GM12878 (cell line): ENCODE data around the gene PDE12. TPM values are rescaled to one million over a fixed set of nuclear protein-coding genes. Genes with fewer than 3 reads are reported as not detected.

Source experiments
- ATAC-seq: fragments of 200-7000 bp; cut with Tn5 transposase; 3 replicates; pipeline ENCODE4 v1.9.1; 2020; ENCODE audit warnings: mild to moderate bottlenecking, moderate library complexity
- BruUV-seq: library from RNA; stranded (reverse); fragments of 400-500 nt; replicated peaks from 2 replicates; lab custom pipeline; 2021; lab: Mats Ljungman, UMichigan
- CTCF ChIA-PET: fragments of 300-600 bp; sonication (Branson Sonifier 250); formaldehyde crosslinking; extraction: SDS; loops from one replicate; lab custom pipeline; 2021; ENCODE audit warnings: inconsistent platforms; lab: Yijun Ruan, JAX
- POLR2A ChIA-PET: fragments of 350-600 bp; formaldehyde crosslinking; extraction: SDS; loops from one replicate; lab custom pipeline; 2021; ENCODE audit warnings: inconsistent platforms; lab: Charles Lee
- RAD21 ChIA-PET: fragments of 300-600 bp; sonication (Branson Sonifier 250); formaldehyde crosslinking; loops from one replicate; lab custom pipeline; 2023; ENCODE audit warnings: antibody characterized with exemption; ENCODE audit not compliant: unreplicated experiment; lab: Charles Lee
- SMC1A ChIA-PET: fragments of 300-600 bp; sonication (Branson Sonifier 250); formaldehyde crosslinking; loops from one replicate; lab custom pipeline; 2023; ENCODE audit not compliant: unreplicated experiment, uncharacterized antibody; lab: Charles Lee
- DNase-seq: peaks from one replicate; pipeline ENCODE4 v3.0.0-alpha.2; 2011; ENCODE audit warnings: low read depth, low spot score
- FAIRE-seq: peaks from 3 replicates; lab custom pipeline; 2011; peaks lifted over from hg19 to GRCh38; lab: Jason Lieb, UNC
- H2AFZ ChIP-seq: 2 replicates; pipeline ENCODE4 v1.6.0; 2011; ENCODE audit warnings: low read depth, low read length, control low read depth; ENCODE audit not compliant: control insufficient read depth
- H3K27ac ChIP-seq: 2 replicates; pipeline ENCODE4 v1.5.1; 2011; ENCODE audit warnings: control low read depth; ENCODE audit not compliant: control insufficient read depth, insufficient read depth
- H3K27me3 ChIP-seq, 2 experiments: replicated peaks in 1 of 2; 2 replicates each; pipeline versions ENCODE4 v1.6.0 to v1.6.1; 2011; ENCODE audit warnings: low read length in 1 of 2; ENCODE audit not compliant: control insufficient read depth in 2 of 2, insufficient read depth in 2 of 2
- H3K36me3 ChIP-seq, 2 experiments: 2 replicates each; pipeline ENCODE4 v1.5.1; 2011; ENCODE audit warnings: low read length in 1 of 2; ENCODE audit not compliant: control insufficient read depth in 2 of 2, insufficient read depth in 2 of 2
- H3K4me1 ChIP-seq: 2 replicates; pipeline ENCODE4 v1.6.1; 2011; ENCODE audit warnings: mild to moderate bottlenecking, low read length, moderate library complexity, mixed read lengths; ENCODE audit not compliant: control insufficient read depth, insufficient read depth
- H3K4me2 ChIP-seq: 2 replicates; pipeline ENCODE4 v1.6.0; 2011; ENCODE audit warnings: control low read depth; ENCODE audit not compliant: control insufficient read depth, insufficient read depth
- H3K4me3 ChIP-seq: fragments of 200-600 bp; sonication (generic); 2 replicates; pipeline ENCODE4 v1.5.1; 2016
- H3K79me2 ChIP-seq: 2 replicates; pipeline ENCODE4 v1.6.0; 2011; ENCODE audit warnings: low read length; ENCODE audit not compliant: control insufficient read depth, insufficient read depth
- H3K9ac ChIP-seq: 2 replicates; pipeline ENCODE4 v1.8.0; 2011; ENCODE audit warnings: low read length, control low read depth, mixed read lengths; ENCODE audit not compliant: control insufficient read depth, insufficient read depth
- H3K9me3 ChIP-seq: replicated peaks from 3 replicates; pipeline ENCODE4 v1.5.1; 2011; ENCODE audit warnings: mild to moderate bottlenecking, low read length; ENCODE audit not compliant: control insufficient read depth, insufficient read depth
- H4K20me1 ChIP-seq: 2 replicates; pipeline ENCODE4 v1.6.0; 2011; ENCODE audit not compliant: control insufficient read depth, insufficient read depth
- ASH2L ChIP-seq: fragments of 300-600, 200-600 bp; sonication (generic); IDR thresholded peaks from 2 replicates; pipeline ENCODE4 v1.6.1; 2017; ENCODE audit warnings: low read depth, mild to moderate bottlenecking, borderline replicate concordance
- CHD4 ChIP-seq: fragments of 200-600 bp; sonication (generic); IDR thresholded peaks from 2 replicates; pipeline ENCODE4 v1.6.1; 2016; ENCODE audit warnings: mild to moderate bottlenecking
- E2F4 ChIP-seq: IDR thresholded peaks from 2 replicates; pipeline ENCODE4 v1.6.1; 2012; ENCODE audit warnings: low read depth, low read length, improper control_type of control experiment
- EGR1 ChIP-seq, 2 experiments: IDR thresholded peaks; 1 replicate in 1 of 2; 2 replicates in 1 of 2; pipeline ENCODE4 v1.6.1; 2011 to 2012; ENCODE audit warnings: low read depth in 2 of 2, low read length in 2 of 2, borderline replicate concordance in 1 of 2, mild to moderate bottlenecking in 1 of 2, moderate library complexity in 1 of 2
- FOXM1 ChIP-seq: IDR thresholded peaks from 2 replicates; pipeline ENCODE4 v1.6.1; 2012; ENCODE audit warnings: low read depth, mild to moderate bottlenecking, inconsistent platforms, low read length, moderate library complexity
- IKZF2 ChIP-seq, 2 experiments: fragments of 450-650 bp; IDR thresholded peaks; 2 replicates each; pipeline ENCODE4 v1.6.1; 2017; ENCODE audit warnings: mild to moderate bottlenecking in 2 of 2, moderate library complexity in 2 of 2
- IRF5 ChIP-seq: fragments of 450-650 bp; IDR thresholded peaks from 2 replicates; pipeline ENCODE4 v1.6.1; 2017; ENCODE audit warnings: borderline replicate concordance
- MXI1 ChIP-seq: fragments of 150-350 bp; IDR thresholded peaks from 2 replicates; pipeline ENCODE4 v1.6.1; 2011; ENCODE audit warnings: low read depth, mild to moderate bottlenecking, inconsistent platforms, low read length, improper control_type of control experiment
- MYC ChIP-seq: IDR thresholded peaks from 2 replicates; pipeline ENCODE4 v1.6.1; 2011; ENCODE audit warnings: mild to moderate bottlenecking, low read length, moderate library complexity, inconsistent platforms; ENCODE audit not compliant: insufficient read depth, insufficient replicate concordance, insufficient read length, severe bottlenecking
- NRF1 ChIP-seq: conservative IDR thresholded peaks from 2 replicates; pipeline ENCODE4 v1.6.1; 2011; ENCODE audit warnings: mild to moderate bottlenecking, low read depth, low read length, improper control_type of control experiment
- PML ChIP-seq: IDR thresholded peaks from 2 replicates; pipeline ENCODE4 v1.6.1; 2012; ENCODE audit warnings: low read length, inconsistent platforms
- RELA ChIP-seq: fragments of 450-650 bp; IDR thresholded peaks from 2 replicates; pipeline ENCODE4 v1.8.0; 2014; ENCODE audit warnings: borderline replicate concordance; ENCODE audit not compliant: partially characterized antibody
- RFX5 ChIP-seq: IDR thresholded peaks from 2 replicates; pipeline ENCODE4 v1.6.1; 2011; ENCODE audit warnings: low read depth, low read length, improper control_type of control experiment
- SKIL ChIP-seq: fragments of 450-650 bp; IDR thresholded peaks from 2 replicates; pipeline ENCODE4 v1.6.1; 2017; ENCODE audit warnings: mild to moderate bottlenecking, low read depth, inconsistent platforms; ENCODE audit not compliant: poor library complexity, severe bottlenecking
- SRF ChIP-seq, 2 experiments: IDR thresholded peaks; 2 replicates each; pipeline ENCODE4 v1.6.1; 2011; ENCODE audit warnings: low read depth in 2 of 2, low read length in 2 of 2, mild to moderate bottlenecking in 1 of 2, moderate library complexity in 1 of 2
- SUZ12 ChIP-seq: fragments of 200-600 bp; sonication (generic); IDR thresholded peaks from one replicate; pipeline ENCODE4 v1.6.1; 2018; ENCODE audit warnings: antibody characterized with exemption, mild to moderate bottlenecking; ENCODE audit not compliant: unreplicated experiment
- USF2 ChIP-seq: IDR thresholded peaks from 2 replicates; pipeline ENCODE4 v1.6.1; 2011; ENCODE audit warnings: low read depth, low read length, improper control_type of control experiment, borderline replicate concordance
- ZBED1 ChIP-seq: IDR thresholded peaks from 2 replicates; pipeline ENCODE4 v1.6.1; 2016; ENCODE audit warnings: borderline replicate concordance
- WGBS: methylation state at CpG from one replicate; pipeline ENCODE4 v1.1.6; 2016; ENCODE audit warnings: low lambda C conversion rate; ENCODE audit not compliant: insufficient replicate concordance, insufficient coverage; ENCODE audit errors: missing lambda C conversion rate; 5-methylcytosine and 5-hydroxymethylcytosine counted together
- in situ Hi-C: fragments of 300-500 bp; cut with MboI; formaldehyde crosslinking; loops from 9 replicates; pipeline ENCODE4 v1.14.3; 2018; ENCODE audit warnings: mixed read lengths
- intact Hi-C: fragments of 100-400 bp; cut with micrococcal nuclease; formaldehyde crosslinking; loops from one replicate; pipeline ENCODE4 v1.14.2; 2022; ENCODE audit not compliant: unreplicated experiment
- polyA plus RNA-seq, 11 experiments: library from polyadenylated mRNA; depleted of rRNA in 4 of 11; unstranded in 6 of 11; stranded (reverse) in 5 of 11; fragments of >200 nt; fragmentation: Nextera tagmentation in 4 of 11; fragmentation: Illumina TruSeq in 1 of 11; extraction: Ambion mirVana in 4 of 11; extraction: Trizol in 1 of 11; gene quantifications; 1 replicate in 1 of 11; 2 replicates in 10 of 11; pipeline versions ENCODE4 v1.2.1 to v1.2.3, GENCODE V29; 2011 to 2016; ENCODE audit warnings: inconsistent platforms in 2 of 11, missing spikeins in 2 of 11, low read depth in 1 of 11
- total RNA-seq, 4 experiments: library from RNA; depleted of rRNA in 3 of 4; stranded (reverse); fragments of >200 nt in 3 of 4; fragmentation: Illumina TruSeq in 1 of 4; extraction: Trizol in 1 of 4; gene quantifications; 2 replicates each; pipeline versions ENCODE4 v1.2.1 to v1.2.3, GENCODE V29; 2013 to 2021

Gene PDE12
- total and polyA plus RNA-seq, 10 of the 15 experiments (the other 5 are each of a cell fraction or from before 2014, with no cell fraction given), result 3.0 to 26.1 (median 17.4) TPM

- TF ChIP-seq SKIL, result no peak
- TF ChIP-seq USF2, result no peak
- no peak for TF ChIP-seq RELA
- no peak for TF ChIP-seq MXI1
- no peak for TF ChIP-seq ZBED1
- no peak for TF ChIP-seq EGR1 (IDR thresholded peaks at IDR 0.05; ENCODE audit: borderline replicate concordance in 1 of 2, low read depth in 2 of 2, low read length in 2 of 2)
Measured at GRCh38 chr3:57545636-57546268, 10.3 kb upstream of the PDE12 start (continued).

GRCh38 chr3:57546616-57547015, 9.5 kb upstream of the PDE12 start:
- ATAC-seq (no peak), FAIRE-seq (no peak), DNase-seq (no peak)
- in situ Hi-C loops, result no loop called here
- Histone ChIP-seq H3K9me3 (no peaks in the 10 kb centered on the region), H3K27me3 (no peaks in the 10 kb centered on the region), H3K4me3 (no peak overlapping the region), H4K20me1 (no peaks in the 10 kb centered on the region), H3K27ac (no peak overlapping the region), H3K79me2 (no peaks in the 10 kb centered on the region), H2AFZ (no peak overlapping the region), H3K36me3 (no peaks in the 10 kb centered on the region), H3K4me1 (peaks cover 5% of the 10 kb centered on the region), H3K9ac (no peak overlapping the region), H3K4me2 (no peak overlapping the region)
- TF ChIP-seq SRF (IDR thresholded peaks at IDR 0.05; ENCODE audit: low read depth in 2 of 2, low read length in 2 of 2) (no peak), MYC (no peak), CHD4 (no peak), ASH2L (no peak), IKZF2 (IDR thresholded peaks at IDR 0.05) (no peak), RFX5 (no peak), IRF5 (no peak), FOXM1 (no peak), PML (no peak), E2F4 (no peak), NRF1 (no peak), SUZ12 (no peak)
- ChIA-PET RAD21 (no interaction called here), CTCF (no interaction called here), SMC1A (interaction anchor here (1.4 kb wide), 1 partner anchor 149 kb away, joined by 3 read pairs; no protein-coding TSS in a partner anchor), POLR2A (interaction anchor here (0.5 kb wide), 1 partner anchor 22 kb away, joined by 3 read pairs; no protein-coding TSS in a partner anchor)
- intact Hi-C loops, result no loop called here
- BruUV-seq, result no TSS peak
- WGBS, result 88% methylated on average over 1 of the region's 1 CpG
